OCI-LY3 (cell line): ENCODE measurements around the gene PXDN.

ENCODE experiments used
- EZH2phosphoT487 ChIP-seq: fragments of 200-600 bp; shearing (Covaris generic); IDR thresholded peaks from 2 replicates; pipeline ENCODE4 v1.6.1; 2018; ENCODE audit warnings: antibody characterized with exemption, mixed run types, low read depth
- TF ChIP-seq, protein P1 (sequence below): fragments of 200-600, 300-600 bp; sonication (generic); IDR thresholded peaks from 2 replicates; pipeline ENCODE4 v1.5.1; 2014; ENCODE audit warnings: antibody characterized with exemption, low read length, low read depth

DNA sequence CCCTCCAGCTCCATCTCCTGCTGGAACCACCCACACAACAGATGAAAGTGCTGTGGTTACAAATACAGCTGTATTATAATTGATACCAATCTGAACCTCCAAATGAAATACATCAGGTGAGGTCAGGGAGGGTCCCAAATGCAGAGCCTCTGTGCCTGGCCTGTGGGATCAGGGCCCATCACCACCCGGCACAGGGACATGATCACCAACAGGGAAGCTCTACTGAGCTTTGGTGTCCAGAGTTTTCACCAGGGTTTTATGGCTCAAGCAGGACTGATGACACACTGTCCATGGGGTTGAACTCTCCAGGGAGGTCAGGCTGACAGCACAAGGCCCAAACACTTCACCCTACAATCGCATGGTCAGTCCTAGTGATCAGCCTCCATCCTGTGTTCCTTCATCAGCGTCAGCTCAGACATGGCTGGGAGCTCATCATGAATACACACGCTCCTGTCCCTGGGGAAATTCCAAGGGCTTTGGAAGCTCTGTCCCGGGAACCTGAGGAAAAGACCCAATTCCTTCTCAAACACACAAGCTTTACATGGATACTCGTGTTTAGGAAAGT, 3.9 kb upstream of the PXDN start:
- TF ChIP-seq, protein P1, sequence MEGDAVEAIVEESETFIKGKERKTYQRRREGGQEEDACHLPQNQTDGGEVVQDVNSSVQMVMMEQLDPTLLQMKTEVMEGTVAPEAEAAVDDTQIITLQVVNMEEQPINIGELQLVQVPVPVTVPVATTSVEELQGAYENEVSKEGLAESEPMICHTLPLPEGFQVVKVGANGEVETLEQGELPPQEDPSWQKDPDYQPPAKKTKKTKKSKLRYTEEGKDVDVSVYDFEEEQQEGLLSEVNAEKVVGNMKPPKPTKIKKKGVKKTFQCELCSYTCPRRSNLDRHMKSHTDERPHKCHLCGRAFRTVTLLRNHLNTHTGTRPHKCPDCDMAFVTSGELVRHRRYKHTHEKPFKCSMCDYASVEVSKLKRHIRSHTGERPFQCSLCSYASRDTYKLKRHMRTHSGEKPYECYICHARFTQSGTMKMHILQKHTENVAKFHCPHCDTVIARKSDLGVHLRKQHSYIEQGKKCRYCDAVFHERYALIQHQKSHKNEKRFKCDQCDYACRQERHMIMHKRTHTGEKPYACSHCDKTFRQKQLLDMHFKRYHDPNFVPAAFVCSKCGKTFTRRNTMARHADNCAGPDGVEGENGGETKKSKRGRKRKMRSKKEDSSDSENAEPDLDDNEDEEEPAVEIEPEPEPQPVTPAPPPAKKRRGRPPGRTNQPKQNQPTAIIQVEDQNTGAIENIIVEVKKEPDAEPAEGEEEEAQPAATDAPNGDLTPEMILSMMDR, result no peak
- TF ChIP-seq EZH2phosphoT487, result no peak
